Neural cell (in vitro differentiated cells): Measurements from ENCODE around the gene TLE7.

Experiments
- EP300 ChIP-seq: fragments of 450-650 bp; conservative IDR thresholded peaks from 2 replicates; pipeline ENCODE4 v1.6.1; 2014; ENCODE audit warnings: antibody characterized with exemption, mild to moderate bottlenecking, moderate library complexity; ENCODE audit not compliant: poor library complexity, severe bottlenecking
- TF ChIP-seq, protein P1 (sequence below): fragments of 450-650 bp; IDR thresholded peaks from 2 replicates; pipeline ENCODE4 v1.5.1; 2014; ENCODE audit warnings: antibody characterized with exemption, mild to moderate bottlenecking, moderate library complexity; ENCODE audit not compliant: poor library complexity, severe bottlenecking

DNA sequence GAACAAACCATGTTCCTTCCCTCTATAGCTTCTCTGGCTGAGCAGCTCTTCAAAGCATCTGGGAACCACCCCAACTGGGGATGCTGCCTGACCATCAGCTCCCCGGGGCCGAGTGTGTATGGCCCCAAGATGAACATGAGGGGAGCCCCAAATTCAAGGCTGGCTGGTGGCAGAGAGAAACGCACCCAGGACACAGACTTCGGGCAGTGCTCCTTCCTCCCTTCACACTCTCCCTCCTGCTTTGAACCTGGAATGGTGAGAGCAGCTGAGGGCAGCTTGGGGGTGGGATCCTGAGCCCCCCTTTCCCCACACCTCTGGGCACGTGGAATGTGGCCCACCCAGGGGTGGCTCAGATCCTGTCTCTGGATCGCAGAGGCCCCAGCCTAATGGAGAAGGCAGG, 17.2 kb downstream of the TLE7 start:
- TF ChIP-seq, protein P1, sequence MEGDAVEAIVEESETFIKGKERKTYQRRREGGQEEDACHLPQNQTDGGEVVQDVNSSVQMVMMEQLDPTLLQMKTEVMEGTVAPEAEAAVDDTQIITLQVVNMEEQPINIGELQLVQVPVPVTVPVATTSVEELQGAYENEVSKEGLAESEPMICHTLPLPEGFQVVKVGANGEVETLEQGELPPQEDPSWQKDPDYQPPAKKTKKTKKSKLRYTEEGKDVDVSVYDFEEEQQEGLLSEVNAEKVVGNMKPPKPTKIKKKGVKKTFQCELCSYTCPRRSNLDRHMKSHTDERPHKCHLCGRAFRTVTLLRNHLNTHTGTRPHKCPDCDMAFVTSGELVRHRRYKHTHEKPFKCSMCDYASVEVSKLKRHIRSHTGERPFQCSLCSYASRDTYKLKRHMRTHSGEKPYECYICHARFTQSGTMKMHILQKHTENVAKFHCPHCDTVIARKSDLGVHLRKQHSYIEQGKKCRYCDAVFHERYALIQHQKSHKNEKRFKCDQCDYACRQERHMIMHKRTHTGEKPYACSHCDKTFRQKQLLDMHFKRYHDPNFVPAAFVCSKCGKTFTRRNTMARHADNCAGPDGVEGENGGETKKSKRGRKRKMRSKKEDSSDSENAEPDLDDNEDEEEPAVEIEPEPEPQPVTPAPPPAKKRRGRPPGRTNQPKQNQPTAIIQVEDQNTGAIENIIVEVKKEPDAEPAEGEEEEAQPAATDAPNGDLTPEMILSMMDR = no peak
- TF ChIP-seq EP300 = no peak
